ENCODE results near the gene CREB3L2.
"Not testable (repeated sequence)": the region's sequence is repeated elsewhere in the genome, so short reads cannot be mapped to it uniquely, and the experiment has no call there.

Gene CREB3L2

GRCh38 chr7:137933270-137934017 lies 68.4 kb downstream of the CREB3L2 start:
- no peak for DNase-seq (ENCODE audit: low spot score)

GRCh38 chr7:137932881-137933269 lies 69.0 kb downstream of the CREB3L2 start:
- DNase-seq (ENCODE audit: low spot score) = no peak

GRCh38 chr7:137931823-137932222 lies 70.1 kb downstream of the CREB3L2 start:
- DNase-seq (ENCODE audit: low spot score) = no peak

GRCh38 chr7:137930581-137930980 lies 71.3 kb downstream of the CREB3L2 start:
- no peak for DNase-seq (ENCODE audit: low spot score)

GRCh38 chr7:137928626-137929025 lies 73.3 kb downstream of the CREB3L2 start:
- DNase-seq (ENCODE audit: low spot score) = no peak

- DNase-seq (ENCODE audit: low spot score) = no peak
Observed at GRCh38 chr7:137927386-137927785, 74.5 kb downstream of the CREB3L2 start.

- not testable (repeated sequence) for DNase-seq (ENCODE audit: low spot score)
Observed at GRCh38 chr7:137926206-137926605, 75.7 kb downstream of the CREB3L2 start.

GRCh38 chr7:137925754-137926153 lies 76.1 kb downstream of the CREB3L2 start:
- DNase-seq (ENCODE audit: low spot score) = no peak

GRCh38 chr7:137925091-137925490 lies 76.8 kb downstream of the CREB3L2 start:
- no peak for DNase-seq (ENCODE audit: low spot score)

GRCh38 chr7:137923380-137923779 lies 78.5 kb downstream of the CREB3L2 start:
- DNase-seq (ENCODE audit: low spot score) = no peak

GRCh38 chr7:137920637-137921399 lies 81.1 kb downstream of the CREB3L2 start:
- DNase-seq (ENCODE audit: low spot score) = no peak

GRCh38 chr7:137919987-137920386 lies 81.9 kb downstream of the CREB3L2 start:
- no peak for DNase-seq (ENCODE audit: low spot score)

- no peak for DNase-seq (ENCODE audit: low spot score)
Observed at GRCh38 chr7:137916980-137917645, 84.8 kb downstream of the CREB3L2 start.

GRCh38 chr7:137916564-137916963 lies 85.3 kb downstream of the CREB3L2 start:
- no peak for DNase-seq (ENCODE audit: low spot score)

GRCh38 chr7:137915266-137915665 lies 86.6 kb downstream of the CREB3L2 start:
- no peak for DNase-seq (ENCODE audit: low spot score)

- DNase-seq (ENCODE audit: low spot score) = no peak
Observed at GRCh38 chr7:137913985-137914384, 87.9 kb downstream of the CREB3L2 start.

- no peak for DNase-seq (ENCODE audit: low spot score)
Observed at GRCh38 chr7:137909042-137909441, 92.8 kb downstream of the CREB3L2 start.

GRCh38 chr7:137908106-137908505 lies 93.8 kb downstream of the CREB3L2 start:
- no peak for DNase-seq (ENCODE audit: low spot score)

- DNase-seq (ENCODE audit: low spot score) = not testable (repeated sequence)
Observed at GRCh38 chr7:137906636-137907035, 95.2 kb downstream of the CREB3L2 start.

- DNase-seq (ENCODE audit: low spot score) = no peak
Observed at GRCh38 chr7:137904833-137905232, 97.1 kb downstream of the CREB3L2 start.

- peak; percentile 85 for DNase-seq (ENCODE audit: low spot score)
Observed at GRCh38 chr7:137903382-137904169, 98.3 kb downstream of the CREB3L2 start.

GRCh38 chr7:137900137-137900536 lies 101.7 kb downstream of the CREB3L2 start:
- no peak for DNase-seq (ENCODE audit: low spot score)
